Inferior parietal cortex (tissue), 1 donor: ENCODE measurements around the gene PCMTD2.
A peak's percentile ranks its signal among the peaks of the same experiment; 100 is the strongest.
"Not testable (repeated sequence)": the region's sequence is repeated elsewhere in the genome, so short reads cannot be mapped to it uniquely, and the experiment has no call there.

Source experiments
- DNase-seq: peaks from one replicate; pipeline ENCODE4 v3.0.0-alpha.2; 2016; ENCODE audit errors: extremely low spot score

Gene PCMTD2

GRCh38 chr20:64286447-64287263, 31.1 kb downstream of the PCMTD2 start:
- DNase-seq = not testable (repeated sequence)

GRCh38 chr20:64287264-64287590, 31.7 kb downstream of the PCMTD2 start:
- not testable (repeated sequence) for DNase-seq

- DNase-seq = not testable (repeated sequence)
These were observed 36.6 kb downstream of the PCMTD2 start for GRCh38 chr20:64292167-64292566.

GRCh38 chr20:64303086-64303485, 47.5 kb downstream of the PCMTD2 start:
- DNase-seq = not testable (repeated sequence)

- DNase-seq = not testable (repeated sequence)
These were observed 58.2 kb downstream of the PCMTD2 start for GRCh38 chr20:64313761-64314160.

GRCh38 chr20:64315381-64315780, 59.8 kb downstream of the PCMTD2 start:
- not testable (repeated sequence) for DNase-seq

GRCh38 chr20:64315884-64316283, 60.3 kb downstream of the PCMTD2 start:
- not testable (repeated sequence) for DNase-seq

- DNase-seq = peak; percentile 19
These were observed 61.0 kb downstream of the PCMTD2 start for GRCh38 chr20:64316415-64317083.

GRCh38 chr20:64317331-64317730, 61.8 kb downstream of the PCMTD2 start:
- not testable (repeated sequence) for DNase-seq

- DNase-seq = not testable (repeated sequence)
These were observed 62.5 kb downstream of the PCMTD2 start for GRCh38 chr20:64318056-64318455.

GRCh38 chr20:64322031-64322789, 66.7 kb downstream of the PCMTD2 start:
- not testable (repeated sequence) for DNase-seq
